PC-3 (cell line): ENCODE results near the gene NCS1. TPM values are rescaled to one million over a fixed set of nuclear protein-coding genes. Genes with fewer than 3 reads are reported as not detected.

ENCODE experiments used
- ATAC-seq: fragments of 200-7000 bp; cut with Tn5 transposase; 2 replicates; pipeline ENCODE4 v1.9.1; 2020; ENCODE audit warnings: mild to moderate bottlenecking, moderate library complexity
- BruUV-seq: library from RNA; stranded (reverse); fragments of 400-500 nt; replicated peaks from 2 replicates; lab custom pipeline; 2021; lab: Mats Ljungman, UMichigan
- CTCF ChIA-PET: fragments of 300-600 bp; sonication (Branson Sonifier 250); formaldehyde crosslinking; loops from one replicate; lab custom pipeline; 2022; ENCODE audit warnings: antibody characterized with exemption; lab: Charles Lee
- POLR2A ChIA-PET: fragments of 300-600 bp; sonication (Branson Sonifier 250); formaldehyde crosslinking; loops from one replicate; lab custom pipeline; 2022; ENCODE audit warnings: antibody characterized with exemption; ENCODE audit not compliant: unreplicated experiment; lab: Charles Lee
- DNase-seq: peaks from one replicate; pipeline ENCODE4 v3.0.0-alpha.2; 2015
- H2AFZ ChIP-seq: fragments of 300-600 bp; sonication (generic); 2 replicates; pipeline ENCODE4 v1.6.0; 2016; ENCODE audit warnings: antibody characterized with exemption, low read length
- H3F3A ChIP-seq: fragments of 300-600 bp; sonication (generic); one replicate; pipeline ENCODE4 v1.6.0; 2017; ENCODE audit warnings: antibody characterized with exemption, low read length, control low read depth, mild to moderate bottlenecking; ENCODE audit not compliant: unreplicated experiment
- H3K27ac ChIP-seq: fragments of 300-600 bp; sonication (generic); 2 replicates; pipeline ENCODE4 v1.5.1; 2016; ENCODE audit warnings: mild to moderate bottlenecking, low read length
- H3K27me3 ChIP-seq: fragments of 300-600 bp; sonication (generic); 2 replicates; pipeline ENCODE4 v1.6.1; 2016; ENCODE audit warnings: low read length, mixed read lengths
- H3K36me3 ChIP-seq: fragments of 300-600 bp; sonication (generic); 2 replicates; pipeline ENCODE4 v1.6.1; 2016; ENCODE audit warnings: low read depth, mixed run types, low read length, mixed read lengths
- H3K4me1 ChIP-seq: fragments of 300-600 bp; sonication (generic); 2 replicates; pipeline ENCODE4 v1.5.1; 2016; ENCODE audit warnings: low read length; ENCODE audit not compliant: insufficient read depth
- H3K4me2 ChIP-seq: fragments of 300-600 bp; sonication (generic); 2 replicates; pipeline ENCODE4 v1.6.0; 2016; ENCODE audit warnings: low read length
- H3K4me3 ChIP-seq: fragments of 300-600 bp; sonication (generic); 2 replicates; pipeline ENCODE4 v1.5.1; 2016; ENCODE audit warnings: mild to moderate bottlenecking, low read length, mixed read lengths
- H3K79me2 ChIP-seq: fragments of 300-600 bp; sonication (generic); 2 replicates; pipeline ENCODE4 v1.6.1; 2017; ENCODE audit warnings: low read length, mixed read lengths
- H3K9ac ChIP-seq: fragments of 300-600 bp; sonication (generic); 2 replicates; pipeline ENCODE4 v1.6.0; 2016; ENCODE audit warnings: mild to moderate bottlenecking, low read length
- H3K9me2 ChIP-seq: fragments of 300-600 bp; sonication (generic); replicated peaks from 2 replicates; pipeline ENCODE4 v1.6.1; 2016; ENCODE audit warnings: mixed run types, low read length, mixed read lengths
- H3K9me3 ChIP-seq: fragments of 300-600 bp; sonication (generic); 2 replicates; pipeline ENCODE4 v1.6.1; 2016; ENCODE audit warnings: low read length, mixed read lengths
- H4K20me1 ChIP-seq: fragments of 300-600 bp; sonication (generic); 2 replicates; pipeline ENCODE4 v1.6.1; 2016; ENCODE audit warnings: low read length, mixed read lengths
- CTCF ChIP-seq: fragments of 300-600 bp; sonication (generic); conservative IDR thresholded peaks from 2 replicates; pipeline ENCODE4 v1.5.1; 2017; ENCODE audit warnings: antibody characterized with exemption, low read depth, mild to moderate bottlenecking, low read length
- EZH2 ChIP-seq: fragments of 300-600 bp; sonication (generic); IDR thresholded peaks from one replicate; pipeline ENCODE4 v1.6.1; 2017; ENCODE audit warnings: antibody characterized with exemption, mild to moderate bottlenecking, low read length; ENCODE audit not compliant: unreplicated experiment
- EZH2phosphoT487 ChIP-seq: fragments of 300-600 bp; sonication (generic); IDR thresholded peaks from 2 replicates; pipeline ENCODE4 v1.6.1; 2018; ENCODE audit warnings: mild to moderate bottlenecking, antibody characterized with exemption, low read length, borderline replicate concordance
- intact Hi-C: fragments of 100-400 bp; cut with micrococcal nuclease; formaldehyde crosslinking; loops from 2 replicates; pipeline ENCODE4 v1.9.0; 2023
- total RNA-seq: library from RNA; depleted of rRNA; stranded (reverse); fragments of >200 nt; gene quantifications from 2 replicates; pipeline ENCODE4 v1.2.3, GENCODE V29; 2014

Gene NCS1
- total RNA-seq, 1 experiment from 2014 or later = 14.0 TPM

DNA sequence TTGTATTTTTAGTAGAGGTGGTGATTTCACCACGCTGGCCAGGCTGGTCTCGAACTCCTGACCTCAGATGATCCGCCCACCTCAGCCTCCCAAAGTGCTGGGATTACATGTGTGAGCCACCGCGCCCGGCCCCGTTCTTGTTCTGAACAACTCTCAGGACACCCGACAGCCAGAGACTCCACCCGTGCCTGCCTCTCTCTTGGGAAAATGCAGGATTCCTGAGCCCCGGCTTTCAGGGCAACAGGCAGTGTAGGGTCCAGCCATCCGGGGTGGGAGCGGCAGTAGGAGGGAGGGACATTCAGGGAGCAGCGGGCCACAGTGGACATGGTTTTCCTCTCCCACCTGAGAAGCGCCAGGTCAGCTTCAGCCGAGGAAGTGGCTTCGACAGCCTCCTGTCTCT, 34.4 kb downstream of the NCS1 start:
- Histone ChIP-seq H3K9me3 (no peaks in the 10 kb centered on the region), H3K4me1 (no peaks in the 10 kb centered on the region), H3K9me2 (no peaks in the 10 kb centered on the region), H4K20me1 (no peaks in the 10 kb centered on the region), H3K9ac (no peak overlapping the region), H3K4me3 (no peak overlapping the region), H2AFZ (no peak overlapping the region), H3K36me3 (no peaks in the 10 kb centered on the region), H3K79me2 (no peaks in the 10 kb centered on the region), H3K4me2 (no peak overlapping the region), H3F3A (no peaks in the 10 kb centered on the region), H3K27ac (no peak overlapping the region), H3K27me3 (no peaks in the 10 kb centered on the region)
- ChIA-PET POLR2A (no interaction called here), CTCF (no interaction called here)
- TF ChIP-seq EZH2 = no peak
- no peak for TF ChIP-seq EZH2phosphoT487
- no peak for TF ChIP-seq CTCF
- no peak for DNase-seq
- no peak for ATAC-seq
- intact Hi-C loops = no loop called here
- BruUV-seq = no TSS peak

DNA sequence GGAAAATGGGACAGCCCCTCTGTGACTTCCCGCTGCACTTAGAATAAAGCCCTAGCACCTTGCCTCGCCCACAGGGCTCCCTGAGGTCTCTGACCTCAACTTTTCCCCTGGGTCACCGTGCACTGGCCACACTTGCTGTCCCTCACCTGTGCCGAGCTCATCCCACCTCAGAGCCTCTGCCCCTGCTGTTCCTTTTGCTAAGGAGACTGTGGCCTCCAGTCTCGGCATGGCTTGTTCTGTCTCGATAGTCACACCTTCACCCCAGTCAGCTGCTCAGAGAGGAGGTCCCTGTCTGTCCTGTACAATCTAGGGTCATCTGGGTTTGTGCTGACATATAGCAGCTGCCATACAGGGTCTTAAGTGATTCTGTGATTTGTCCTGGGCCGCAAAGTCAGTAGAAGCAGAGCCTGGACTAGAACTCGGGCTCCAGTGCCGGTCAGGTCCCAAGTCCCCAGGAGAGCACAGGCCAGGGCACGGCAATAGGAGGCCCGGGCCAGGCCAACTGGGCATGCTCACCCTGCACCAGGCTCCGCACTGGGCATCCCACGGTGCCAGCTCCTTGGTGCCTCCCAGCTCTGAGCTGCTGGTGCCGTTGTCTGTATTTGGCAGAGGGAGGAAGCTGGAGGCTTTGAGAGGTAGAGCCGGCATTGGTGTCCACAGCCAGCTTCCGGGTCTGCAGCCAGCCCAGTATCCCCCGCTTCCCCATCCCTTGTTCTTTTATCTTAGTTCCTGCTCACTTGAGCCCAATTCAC, 35.2 kb downstream of the NCS1 start:
- Histone ChIP-seq H2AFZ (no peak overlapping the region), H3K9ac (no peak overlapping the region), H3K4me2 (no peak overlapping the region), H3K4me3 (no peak overlapping the region), H3K27ac (no peak overlapping the region), H3K36me3 (no peaks in the 10 kb centered on the region), H3K27me3 (no peaks in the 10 kb centered on the region), H3K9me3 (no peaks in the 10 kb centered on the region), H4K20me1 (no peaks in the 10 kb centered on the region), H3K79me2 (no peaks in the 10 kb centered on the region), H3K4me1 (no peaks in the 10 kb centered on the region), H3F3A (no peaks in the 10 kb centered on the region), H3K9me2 (no peaks in the 10 kb centered on the region)
- TF ChIP-seq EZH2phosphoT487 (no peak), EZH2 (no peak), CTCF (no peak)
- BruUV-seq = no TSS peak
- ATAC-seq = no peak
- DNase-seq = no peak
- intact Hi-C loops = no loop called here
- ChIA-PET POLR2A (no interaction called here), CTCF (no interaction called here)

GRCh38 chr9:130208600-130209347, 36.6 kb downstream of the NCS1 start:
- Histone ChIP-seq H3K27ac (no peak overlapping the region), H3K79me2 (no peaks in the 10 kb centered on the region), H3K9me3 (no peaks in the 10 kb centered on the region), H3K4me2 (no peak overlapping the region), H3K36me3 (no peaks in the 10 kb centered on the region), H3F3A (no peaks in the 10 kb centered on the region), H4K20me1 (no peaks in the 10 kb centered on the region), H2AFZ (no peak overlapping the region), H3K9me2 (no peaks in the 10 kb centered on the region), H3K4me3 (no peak overlapping the region), H3K27me3 (no peaks in the 10 kb centered on the region), H3K9ac (no peak overlapping the region), H3K4me1 (no peaks in the 10 kb centered on the region)
- ChIA-PET POLR2A (no interaction called here), CTCF (no interaction called here)
- TF ChIP-seq EZH2phosphoT487 (no peak), EZH2 (no peak)
- no TSS peak for BruUV-seq
- no peak for ATAC-seq
- intact Hi-C loops = no loop called here
- DNase-seq = no peak
